BE2C (cell line): ENCODE measurements around the gene CCDC3.

ENCODE experiments used
- DNase-seq: peaks from one replicate; pipeline ENCODE4 v3.0.0-alpha.2; 2020
- H3K27me3 ChIP-seq: fragments of 250-450 bp; sonication (Bioruptor Pico); 2 replicates; pipeline ENCODE4 v1.5.1; 2020; ENCODE audit warnings: mild to moderate bottlenecking
- H3K36me3 ChIP-seq: fragments of 250-450 bp; sonication (Bioruptor Pico); 2 replicates; pipeline ENCODE4 v1.5.1; 2020; ENCODE audit warnings: mild to moderate bottlenecking
- H3K4me1 ChIP-seq: fragments of 250-450 bp; sonication (Bioruptor Pico); 2 replicates; pipeline ENCODE4 v1.5.1; 2020
- H3K4me3 ChIP-seq: 2 replicates; pipeline ENCODE4 v1.5.1; 2011; ENCODE audit warnings: low read depth, low read length
- H3K9me3 ChIP-seq: fragments of 250-450 bp; sonication (Bioruptor Pico); 2 replicates; pipeline ENCODE4 v1.5.1; 2020
- TF ChIP-seq, protein P1 (sequence below): IDR thresholded peaks from 2 replicates; pipeline ENCODE4 v1.5.1; 2012; ENCODE audit warnings: mild to moderate bottlenecking, low read depth, low read length

The CCDC3 gene

DNA sequence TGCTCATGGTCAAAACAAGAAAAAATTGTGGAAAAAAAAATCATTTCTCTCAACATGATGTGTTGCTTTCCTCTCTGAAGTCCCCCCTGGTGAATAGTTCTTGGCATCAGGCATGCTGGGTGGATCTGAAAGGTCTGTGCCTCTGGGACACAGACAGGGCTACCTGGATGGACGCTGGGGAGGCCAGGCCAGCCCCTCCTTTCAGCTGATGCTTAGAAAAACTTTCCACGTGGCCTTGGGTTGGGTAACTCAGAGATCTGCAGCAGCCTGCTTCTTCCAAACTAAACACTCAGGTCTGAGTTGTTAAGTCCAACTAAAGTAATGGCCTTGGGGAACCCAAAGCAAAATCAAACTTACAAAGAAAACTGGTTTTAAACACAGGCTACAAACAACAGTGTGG is 113.0 kb downstream of the CCDC3 start:
- TF ChIP-seq, protein P1, sequence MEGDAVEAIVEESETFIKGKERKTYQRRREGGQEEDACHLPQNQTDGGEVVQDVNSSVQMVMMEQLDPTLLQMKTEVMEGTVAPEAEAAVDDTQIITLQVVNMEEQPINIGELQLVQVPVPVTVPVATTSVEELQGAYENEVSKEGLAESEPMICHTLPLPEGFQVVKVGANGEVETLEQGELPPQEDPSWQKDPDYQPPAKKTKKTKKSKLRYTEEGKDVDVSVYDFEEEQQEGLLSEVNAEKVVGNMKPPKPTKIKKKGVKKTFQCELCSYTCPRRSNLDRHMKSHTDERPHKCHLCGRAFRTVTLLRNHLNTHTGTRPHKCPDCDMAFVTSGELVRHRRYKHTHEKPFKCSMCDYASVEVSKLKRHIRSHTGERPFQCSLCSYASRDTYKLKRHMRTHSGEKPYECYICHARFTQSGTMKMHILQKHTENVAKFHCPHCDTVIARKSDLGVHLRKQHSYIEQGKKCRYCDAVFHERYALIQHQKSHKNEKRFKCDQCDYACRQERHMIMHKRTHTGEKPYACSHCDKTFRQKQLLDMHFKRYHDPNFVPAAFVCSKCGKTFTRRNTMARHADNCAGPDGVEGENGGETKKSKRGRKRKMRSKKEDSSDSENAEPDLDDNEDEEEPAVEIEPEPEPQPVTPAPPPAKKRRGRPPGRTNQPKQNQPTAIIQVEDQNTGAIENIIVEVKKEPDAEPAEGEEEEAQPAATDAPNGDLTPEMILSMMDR, result no peak
- H3K36me3 ChIP-seq, result no peaks in the 10 kb centered on the region
- no peaks in the 10 kb centered on the region for H3K9me3 ChIP-seq
- DNase-seq, result no peak
- H3K4me1 ChIP-seq, result no peaks in the 10 kb centered on the region
- no peak overlapping the region for H3K4me3 ChIP-seq
- H3K27me3 ChIP-seq, result no peaks in the 10 kb centered on the region

DNA sequence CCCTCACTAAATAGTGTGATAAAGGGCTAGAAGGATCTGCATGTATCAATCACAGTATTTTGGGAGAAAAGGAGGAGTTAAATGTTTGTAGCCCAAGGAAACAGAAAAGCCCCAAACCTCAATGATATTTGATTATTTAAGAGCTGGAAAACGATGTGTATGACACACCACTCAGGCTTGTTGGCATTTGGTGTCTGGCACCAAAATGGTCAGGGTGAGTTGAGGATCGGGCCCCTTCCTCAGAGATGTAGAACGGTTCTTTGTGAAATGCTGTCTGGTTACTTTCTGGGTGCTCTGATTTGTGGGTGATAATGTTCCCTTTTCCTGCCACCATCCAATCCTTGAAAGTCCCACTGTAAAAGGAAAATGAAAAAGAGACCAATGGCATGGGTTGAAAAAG is 113.7 kb downstream of the CCDC3 start:
- Histone ChIP-seq H3K4me1 (no peaks in the 10 kb centered on the region), H3K36me3 (no peaks in the 10 kb centered on the region), H3K9me3 (no peaks in the 10 kb centered on the region), H3K27me3 (no peaks in the 10 kb centered on the region), H3K4me3 (no peak overlapping the region)
- DNase-seq, result no peak
- TF ChIP-seq, protein P1, result no peak

DNA sequence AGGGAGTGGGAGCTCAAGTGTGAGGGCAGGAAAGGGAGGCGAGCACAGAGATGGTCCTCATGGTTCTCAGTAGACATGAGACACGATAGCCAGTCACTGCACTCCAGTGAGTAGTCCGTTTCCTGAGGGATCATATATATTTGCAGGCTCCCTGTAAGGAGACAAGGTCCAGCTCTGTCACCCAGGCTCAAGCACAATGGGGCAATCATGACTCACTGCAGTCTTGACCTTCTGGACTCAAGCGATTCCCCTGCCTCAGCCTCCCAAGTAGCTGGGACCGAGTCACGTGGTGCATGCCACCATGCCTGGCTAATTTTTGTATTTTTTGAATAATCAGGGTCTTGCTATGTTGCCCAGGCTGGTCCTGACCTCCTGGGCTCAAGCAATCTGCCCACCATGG is 116.7 kb downstream of the CCDC3 start:
- Histone ChIP-seq H3K4me3 (no peak overlapping the region), H3K27me3 (no peaks in the 10 kb centered on the region), H3K4me1 (no peaks in the 10 kb centered on the region), H3K36me3 (no peaks in the 10 kb centered on the region), H3K9me3 (no peaks in the 10 kb centered on the region)
- no peak for DNase-seq
- TF ChIP-seq, protein P1, result no peak

DNA sequence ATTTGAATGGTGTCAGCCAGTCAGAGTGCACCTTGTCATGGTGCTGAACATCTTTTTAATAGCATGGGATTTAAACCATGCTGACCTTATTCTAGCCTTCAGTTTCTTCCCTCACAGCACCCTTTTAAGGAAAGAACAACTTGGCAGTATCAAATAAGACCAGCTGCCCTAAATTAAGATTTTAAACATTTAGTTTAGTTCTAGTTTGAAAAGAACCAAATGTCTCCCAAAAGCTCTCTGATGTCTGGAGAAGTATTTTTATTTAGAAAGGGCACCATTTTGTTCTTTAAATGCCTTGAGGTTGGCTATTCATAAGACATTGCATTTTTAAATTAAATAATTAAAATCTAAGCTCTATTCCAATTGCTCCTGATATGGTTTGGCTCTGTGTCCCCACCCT is 121.1 kb downstream of the CCDC3 start:
- Histone ChIP-seq H3K9me3 (no peaks in the 10 kb centered on the region), H3K4me1 (no peaks in the 10 kb centered on the region), H3K4me3 (no peak overlapping the region), H3K36me3 (no peaks in the 10 kb centered on the region), H3K27me3 (no peaks in the 10 kb centered on the region)
- DNase-seq, result no peak
- TF ChIP-seq, protein P1, result no peak

DNA sequence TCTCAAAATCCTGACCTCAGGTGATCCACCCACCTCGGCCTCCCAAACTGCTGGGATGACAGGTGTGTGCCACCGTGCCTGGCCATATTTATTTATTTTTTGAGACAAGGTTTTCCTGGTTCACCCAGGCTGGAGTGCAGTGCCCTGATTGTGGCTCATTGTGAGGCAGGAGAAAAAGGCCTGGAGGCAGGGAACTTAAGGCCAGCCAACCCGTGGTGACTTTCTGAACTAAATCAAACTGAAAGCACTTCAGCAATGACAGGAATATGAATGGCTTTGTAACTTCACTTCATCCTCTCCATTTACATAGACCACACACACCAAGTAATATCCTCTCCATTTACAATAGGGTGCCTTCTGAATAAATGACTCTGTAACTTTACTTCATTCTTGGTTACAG is 124.4 kb downstream of the CCDC3 start:
- Histone ChIP-seq H3K9me3 (no peaks in the 10 kb centered on the region), H3K4me3 (no peak overlapping the region), H3K27me3 (no peaks in the 10 kb centered on the region), H3K36me3 (no peaks in the 10 kb centered on the region), H3K4me1 (no peaks in the 10 kb centered on the region)
- DNase-seq, result no peak
- TF ChIP-seq, protein P1, result no peak

DNA sequence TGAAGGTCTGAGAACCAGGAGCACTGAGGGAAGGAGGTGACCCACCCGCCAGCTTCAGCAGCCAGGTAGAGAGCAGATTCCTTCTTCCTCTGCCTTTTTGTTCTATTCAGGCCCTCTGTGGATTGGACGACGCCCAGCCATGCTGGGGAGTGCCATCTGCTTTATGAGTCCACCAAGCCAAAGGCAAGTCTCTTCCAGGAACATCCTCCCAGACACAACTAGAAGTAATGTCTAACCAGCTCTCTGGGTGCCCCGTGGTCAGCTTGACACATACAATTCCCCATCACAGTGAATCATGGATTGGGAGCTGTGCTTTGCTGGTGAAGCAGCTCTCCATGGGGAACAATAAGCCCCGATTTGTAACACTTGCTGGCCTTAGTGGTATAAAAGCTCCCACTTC is 125.2 kb downstream of the CCDC3 start:
- H3K4me3 ChIP-seq, result no peak overlapping the region
- H3K27me3 ChIP-seq, result no peaks in the 10 kb centered on the region
- TF ChIP-seq, protein P1, result no peak
- no peaks in the 10 kb centered on the region for H3K9me3 ChIP-seq
- no peaks in the 10 kb centered on the region for H3K4me1 ChIP-seq
- no peaks in the 10 kb centered on the region for H3K36me3 ChIP-seq
- DNase-seq, result no peak
